B cell (primary cell): ENCODE data around the gene FOXN4. TPM values are rescaled to one million over a fixed set of nuclear protein-coding genes. Genes with fewer than 3 reads are reported as not detected.

ENCODE experiments used
- ATAC-seq: fragments of 200-7000 bp; cut with Tn5 transposase; one replicate; pipeline ENCODE4 v1.10.0; 2021; ENCODE audit warnings: low read depth, mild to moderate bottlenecking, moderate number of reproducible peaks, moderate library complexity
- CTCF ChIA-PET: fragments of 350-600 bp; sonication (Branson Sonifier 250); formaldehyde crosslinking; loops from one replicate; lab custom pipeline; 2021; ENCODE audit warnings: antibody characterized with exemption, inconsistent platforms; lab: Charles Lee
- POLR2A ChIA-PET: fragments of 350-600 bp; sonication (Branson Sonifier 250); formaldehyde crosslinking; loops from one replicate; lab custom pipeline; 2021; ENCODE audit warnings: antibody characterized with exemption; lab: Charles Lee
- DNase-seq: peaks from one replicate; pipeline ENCODE4 v3.0.0; 2013
- H2AFZ ChIP-seq: 2 replicates; pipeline ENCODE4 v1.6.1; 2012; ENCODE audit warnings: mild to moderate bottlenecking, low read depth, low read length; ENCODE audit not compliant: insufficient read depth, poor library complexity, severe bottlenecking
- H3K27ac ChIP-seq, 2 donors: 1 replicate in 1 of 2; 2 replicates in 1 of 2; pipeline ENCODE4 v1.5.1; 2012 to 2013; ENCODE audit warnings: low read length in 2 of 2, mild to moderate bottlenecking in 2 of 2, moderate library complexity in 1 of 2
- H3K27me3 ChIP-seq, 4 experiments: fragments of 200-600 bp in 1 of 4; sonication (generic) in 1 of 4; replicated peaks in 1 of 4; 1 replicate in 2 of 4; 2 replicates in 2 of 4; pipeline versions ENCODE4 v1.6.1 to v1.7.0; 2013 to 2016; ENCODE audit warnings: low read length in 3 of 4, mild to moderate bottlenecking in 2 of 4, mixed read lengths in 1 of 4, moderate library complexity in 1 of 4; ENCODE audit not compliant: insufficient read depth in 4 of 4, control insufficient read depth in 3 of 4; ENCODE audit errors: control extremely low read depth in 1 of 4
- H3K36me3 ChIP-seq, 2 experiments: replicated peaks in 1 of 2; 1 replicate in 1 of 2; 2 replicates in 1 of 2; pipeline versions ENCODE4 v1.6.1 to v1.7.1; 2013; ENCODE audit warnings: low read length in 1 of 2; ENCODE audit not compliant: insufficient read depth in 2 of 2, control insufficient read depth in 1 of 2; ENCODE audit errors: control extremely low read depth in 1 of 2, extremely low read depth in 1 of 2
- H3K4me1 ChIP-seq, 2 donors: fragments of 200-600 bp in 1 of 2; sonication (generic) in 1 of 2; 1 replicate in 1 of 2; 2 replicates in 1 of 2; pipeline versions ENCODE4 v1.5.1 to v1.6.1; 2013 to 2017; ENCODE audit warnings: low read length in 2 of 2; ENCODE audit not compliant: control insufficient read depth in 2 of 2, insufficient read depth in 2 of 2
- H3K4me2 ChIP-seq: replicated peaks from 2 replicates; pipeline ENCODE3; 2012; ENCODE audit warnings: mild to moderate bottlenecking, low read depth, low read length; ENCODE audit not compliant: poor library complexity, severe bottlenecking
- H3K4me3 ChIP-seq, 5 experiments: fragments of 200-600 bp in 1 of 5; sonication (generic) in 1 of 5; 1 replicate in 3 of 5; 2 replicates in 2 of 5; pipeline versions ENCODE4 v1.5.1 to v1.7.0; 2011 to 2016; ENCODE audit warnings: low read length in 4 of 5, mild to moderate bottlenecking in 4 of 5, low read depth in 2 of 5, control low read depth in 1 of 5, moderate library complexity in 1 of 5; ENCODE audit not compliant: insufficient read depth in 1 of 5; ENCODE audit errors: control extremely low read depth in 1 of 5, extremely low read depth in 1 of 5
- H3K79me2 ChIP-seq: fragments of 200-600 bp; sonication (generic); one replicate; pipeline ENCODE4 v1.6.0; 2016; ENCODE audit warnings: low read length; ENCODE audit not compliant: control insufficient read depth, insufficient read depth
- H3K9ac ChIP-seq: fragments of 200-600 bp; sonication (generic); 2 replicates; pipeline ENCODE4 v1.6.1; 2017; ENCODE audit warnings: mild to moderate bottlenecking, low read length, moderate library complexity
- H3K9me3 ChIP-seq, 3 donors: one replicate each; pipeline versions ENCODE4 v1.6.1 to v1.7.1; 2013; ENCODE audit warnings: low read length in 2 of 3; ENCODE audit not compliant: control insufficient read depth in 2 of 3, insufficient read depth in 1 of 3; ENCODE audit errors: control extremely low read depth in 1 of 3
- H4K20me1 ChIP-seq: 2 replicates; pipeline ENCODE4 v1.6.0; 2012; ENCODE audit warnings: mild to moderate bottlenecking, low read length; ENCODE audit not compliant: insufficient read depth, control insufficient read depth, poor library complexity, severe bottlenecking
- H3K27ac Mint-ChIP-seq: one replicate; pipeline ENCODE4 v1.8.0; 2021; ENCODE audit warnings: mixed read lengths
- H3K27me3 Mint-ChIP-seq: one replicate; pipeline ENCODE4 v1.8.0; 2021; ENCODE audit warnings: mixed read lengths
- H3K4me1 Mint-ChIP-seq: one replicate; pipeline ENCODE4 v1.8.0; 2021; ENCODE audit warnings: mixed read lengths
- H3K4me3 Mint-ChIP-seq: one replicate; pipeline ENCODE4 v1.8.0; 2021; ENCODE audit warnings: mixed read lengths
- H3K9me3 Mint-ChIP-seq: one replicate; pipeline ENCODE4 v1.8.0; 2022; ENCODE audit warnings: mixed read lengths; ENCODE audit not compliant: insufficient read depth
- CTCF ChIP-seq: fragments of 200-600 bp; IDR thresholded peaks from one replicate; pipeline ENCODE4 v1.8.0; 2022; ENCODE audit warnings: antibody characterized with exemption, mild to moderate bottlenecking
- EZH2 ChIP-seq: IDR thresholded peaks from 2 replicates; pipeline ENCODE4 v1.6.1; 2012; ENCODE audit warnings: borderline replicate concordance, low read depth, mild to moderate bottlenecking, moderate library complexity, low read length; ENCODE audit not compliant: insufficient read depth, poor library complexity, severe bottlenecking
- WGBS: methylation state at CpG from one replicate; pipeline ENCODE4 v1.1.5; 2013; ENCODE audit warnings: missing lambda C conversion rate; ENCODE audit not compliant: insufficient coverage; 5-methylcytosine and 5-hydroxymethylcytosine counted together
- intact Hi-C: fragments of 100-400 bp; cut with micrococcal nuclease; formaldehyde crosslinking; loops from one replicate; pipeline ENCODE4 v1.10.0; 2022
- polyA plus RNA-seq: library from polyadenylated mRNA; depleted of rRNA; stranded (reverse); fragments of >200 nt; gene quantifications from 2 replicates; pipeline ENCODE4 v1.2.3, GENCODE V29; 2012
- total RNA-seq, 2 donors: library from RNA; stranded (reverse); fragments of 120-200 nt in 1 of 2; gene quantifications; 1 replicate in 1 of 2; 2 replicates in 1 of 2; pipeline versions ENCODE4 v1.2.3 to v1.2.4, GENCODE V29; 2013 to 2022

Gene FOXN4
- total and polyA plus RNA-seq, 2 donors (not counting 1 experiment from before 2014, with no cell fraction given): not detected

GRCh38 chr12:109256011-109256410 is 53.1 kb downstream of the FOXN4 start:
- Histone ChIP-seq H3K4me2 (no peak overlapping the region), H3K79me2 (no peaks in the 10 kb centered on the region), H3K36me3 (no peaks in the 10 kb centered on the region), H3K27me3 (no peaks in the 10 kb centered on the region), H3K9me3 (peaks cover 0 to 14% (median 13%) of the 10 kb centered on the region in 3 donors), H3K27ac (no peak overlapping the region), H4K20me1 (no peaks in the 10 kb centered on the region), H2AFZ (no peak overlapping the region), H3K9ac (no peak overlapping the region), H3K4me3 (no peak overlapping the region), H3K4me1 (no peaks in the 10 kb centered on the region)
- Mint-ChIP-seq H3K9me3 (peaks cover 4% of the 10 kb centered on the region), H3K4me1 (no peaks in the 10 kb centered on the region), H3K27ac (no peak overlapping the region), H3K4me3 (no peak overlapping the region), H3K27me3 (no peaks in the 10 kb centered on the region)
- ChIA-PET CTCF (no interaction called here), POLR2A (no interaction called here)
- WGBS: 93% methylated on average over 8 of the region's 8 CpGs
- TF ChIP-seq CTCF: no peak
- ATAC-seq (no peak), DNase-seq (no peak)
- intact Hi-C loops: no loop called here

GRCh38 chr12:109255377-109255776 is 53.7 kb downstream of the FOXN4 start:
- peaks cover 4% of the 10 kb centered on the region for H3K9me3 Mint-ChIP-seq
- CTCF ChIA-PET: no interaction called here

More at GRCh38 chr12:109255377-109255776, 53.7 kb downstream of the FOXN4 start:
- Histone ChIP-seq H2AFZ (no peak overlapping the region), H3K79me2 (no peaks in the 10 kb centered on the region), H3K4me1 (no peaks in the 10 kb centered on the region), H3K27me3 (no peaks in the 10 kb centered on the region), H3K4me2 (no peak overlapping the region), H3K36me3 (no peaks in the 10 kb centered on the region), H3K27ac (no peak overlapping the region), H4K20me1 (no peaks in the 10 kb centered on the region), H3K9ac (no peak overlapping the region), H3K4me3 (no peak overlapping the region), H3K9me3 (peaks cover 0 to 14% (median 13%) of the 10 kb centered on the region in 3 donors)
- TF ChIP-seq EZH2 (no peak), CTCF (no peak)
- intact Hi-C loops: no loop called here
- POLR2A ChIA-PET: no interaction called here
- no peaks in the 10 kb centered on the region for H3K4me1 Mint-ChIP-seq
- WGBS: 98% methylated on average over 4 of the region's 5 CpGs
- DNase-seq (no peak), ATAC-seq (no peak)
- no peak overlapping the region for H3K27ac Mint-ChIP-seq
- H3K27me3 Mint-ChIP-seq: no peaks in the 10 kb centered on the region
- H3K4me3 Mint-ChIP-seq: no peak overlapping the region
